Neuronal stem cell (in vitro differentiated cells): ENCODE results near the gene UFSP2.

ENCODE experiments used
- DNase-seq: peaks from one replicate; pipeline ENCODE4 v3.0.0-alpha.2; 2013; ENCODE audit warnings: low spot score
- H2AFZ ChIP-seq: one replicate; pipeline ENCODE4 v1.6.1; 2013; ENCODE audit warnings: mild to moderate bottlenecking, low read length, inconsistent platforms
- H2AK5ac ChIP-seq: 2 replicates; pipeline ENCODE4 v1.6.1; 2013; ENCODE audit warnings: low read depth, mild to moderate bottlenecking, inconsistent platforms, low read length, moderate library complexity, mixed read lengths
- H2BK120ac ChIP-seq: 2 replicates; pipeline ENCODE4 v1.6.1; 2013; ENCODE audit warnings: low read depth, mild to moderate bottlenecking, inconsistent platforms, low read length, moderate library complexity, mixed read lengths
- H2BK12ac ChIP-seq: one replicate; pipeline ENCODE4 v1.6.1; 2013; ENCODE audit warnings: low read length, inconsistent platforms
- H2BK15ac ChIP-seq: 2 replicates; pipeline ENCODE4 v1.6.1; 2013; ENCODE audit warnings: mild to moderate bottlenecking, low read length, inconsistent platforms, mixed read lengths
- H2BK5ac ChIP-seq: one replicate; pipeline ENCODE4 v1.6.1; 2013; ENCODE audit warnings: inconsistent platforms, mild to moderate bottlenecking, low read length, moderate library complexity
- H3K14ac ChIP-seq: one replicate; pipeline ENCODE4 v1.6.1; 2013; ENCODE audit warnings: low read length, inconsistent platforms
- H3K18ac ChIP-seq: 2 replicates; pipeline ENCODE4 v1.6.1; 2013; ENCODE audit warnings: low read length, inconsistent platforms
- H3K23ac ChIP-seq: 2 replicates; pipeline ENCODE4 v1.6.1; 2013; ENCODE audit warnings: low read depth, mild to moderate bottlenecking, mixed read lengths, low read length, inconsistent platforms; ENCODE audit not compliant: poor library complexity
- H3K27ac ChIP-seq: replicated peaks from 3 replicates; pipeline ENCODE4 v1.5.1; 2013; ENCODE audit warnings: low read length, inconsistent platforms
- H3K27me3 ChIP-seq, 3 experiments: 2 replicates each; pipeline ENCODE4 v1.6.1; 2013; ENCODE audit warnings: low read length in 3 of 3, mild to moderate bottlenecking in 2 of 3, inconsistent platforms in 1 of 3, low read depth in 1 of 3, mixed read lengths in 1 of 3, moderate library complexity in 1 of 3; ENCODE audit not compliant: control insufficient read depth in 3 of 3, insufficient read depth in 3 of 3
- H3K36me3 ChIP-seq, 2 donors: replicated peaks in 1 of 2; 2 replicates each; pipeline ENCODE4 v1.6.1; 2013; ENCODE audit warnings: low read length in 2 of 2; ENCODE audit not compliant: control insufficient read depth in 2 of 2, insufficient read depth in 2 of 2
- H3K4ac ChIP-seq: 2 replicates; pipeline ENCODE4 v1.6.1; 2013; ENCODE audit warnings: inconsistent platforms, mild to moderate bottlenecking, low read length, moderate library complexity
- H3K4me1 ChIP-seq, 2 donors: 1 replicate in 1 of 2; 2 replicates in 1 of 2; pipeline ENCODE4 v1.6.1; 2013; ENCODE audit warnings: low read length in 2 of 2, low read depth in 1 of 2; ENCODE audit not compliant: control insufficient read depth in 2 of 2, insufficient read depth in 1 of 2
- H3K4me2 ChIP-seq: one replicate; pipeline ENCODE4 v1.6.1; 2013; ENCODE audit warnings: mild to moderate bottlenecking, low read length, inconsistent platforms; ENCODE audit not compliant: insufficient read depth, poor library complexity, severe bottlenecking
- H3K4me3 ChIP-seq, 2 donors: 2 replicates each; pipeline ENCODE4 v1.5.1; 2013; ENCODE audit warnings: low read length in 2 of 2, mild to moderate bottlenecking in 2 of 2, inconsistent platforms in 1 of 2, moderate library complexity in 1 of 2
- H3K79me1 ChIP-seq: one replicate; pipeline ENCODE4 v1.6.1; 2013; ENCODE audit warnings: low read depth, mild to moderate bottlenecking, inconsistent platforms, low read length, moderate library complexity
- H3K9ac ChIP-seq: one replicate; pipeline ENCODE4 v1.6.1; 2013; ENCODE audit warnings: mild to moderate bottlenecking, low read depth, low read length, inconsistent platforms; ENCODE audit not compliant: poor library complexity
- H3K9me3 ChIP-seq, 2 donors: replicated peaks in 1 of 2; 2 replicates each; pipeline versions ENCODE3 to v1.6.1; 2013; ENCODE audit warnings: low read length in 2 of 2, mild to moderate bottlenecking in 2 of 2, inconsistent platforms in 1 of 2, low read depth in 1 of 2, mixed read lengths in 1 of 2, moderate library complexity in 1 of 2; ENCODE audit not compliant: control insufficient read depth in 2 of 2, insufficient read depth in 1 of 2
- H4K8ac ChIP-seq: one replicate; pipeline ENCODE4 v1.6.1; 2013; ENCODE audit warnings: low read depth, mild to moderate bottlenecking, inconsistent platforms, low read length, moderate library complexity
- H4K91ac ChIP-seq: one replicate; pipeline ENCODE4 v1.6.1; 2013; ENCODE audit warnings: low read length, low read depth, mild to moderate bottlenecking, inconsistent platforms; ENCODE audit not compliant: poor library complexity
- WGBS, 2 donors: extraction: QIAGEN DNeasy Blood & Tissue Kit; methylation state at CpG; one replicate each; pipeline ENCODE4 v1.1.7; 2013; ENCODE audit warnings: missing lambda C conversion rate in 2 of 2, mixed read lengths in 1 of 2; ENCODE audit not compliant: insufficient read length in 2 of 2, insufficient replicate concordance in 1 of 2; ENCODE audit errors: extremely low coverage in 2 of 2; 5-methylcytosine and 5-hydroxymethylcytosine counted together

The UFSP2 gene

GRCh38 chr4:185471235-185472102 lies 45.7 kb upstream of the UFSP2 start, which contains the start of gene CCDC110:
Gene CCDC110 (minus strand): TSS chr4:185471733. CDS start chr4:185471683, 50 bp downstream.
- Histone ChIP-seq H4K8ac (no peak within 1 kb of the TSS), H3K4me1 (peaks cover 5 to 12% of the 10 kb centered on the region in 2 donors), H2BK5ac (no peak within 1 kb of the TSS), H3K4me3 (peak within 1 kb of the TSS; percentile 58 to 91), H2BK120ac (peak within 1 kb of the TSS; percentile 81), H3K18ac (peak within 1 kb of the TSS; percentile 93), H2AFZ (peak within 1 kb of the TSS; percentile 100), H2AK5ac (peak within 1 kb of the TSS; percentile 37), H3K27me3 (peaks cover 0 to 32% (median 9%) of the 10 kb centered on the region in 3 experiments), H3K4me2 (peak within 1 kb of the TSS; percentile 75), H3K9ac (peak within 1 kb of the TSS; percentile 80), H2BK12ac (peak within 1 kb of the TSS; percentile 4), H3K14ac (no peak within 1 kb of the TSS), H3K36me3 (no peaks in the 10 kb centered on the region), H2BK15ac (peak within 1 kb of the TSS; percentile 58), H4K91ac (no peak within 1 kb of the TSS), H3K23ac (peak within 1 kb of the TSS; percentile 0), H3K9me3 (no peaks in the 10 kb centered on the region), H3K27ac (no peak within 1 kb of the TSS), H3K4ac (no peak within 1 kb of the TSS), H3K79me1 (no peaks in the 10 kb centered on the region)
- peak; percentile 90 for DNase-seq
- WGBS, 2 donors, result no CpG with 5 or more reads among the region's 93 CpGs

- no peak overlapping the region for H2BK120ac ChIP-seq
- peaks cover 5 to 12% of the 10 kb centered on the region in 2 donors for H3K4me1 ChIP-seq
- H3K9me3 ChIP-seq, result no peaks in the 10 kb centered on the region
- H2AK5ac ChIP-seq, result no peak overlapping the region
- peak overlapping the region; percentile 0 for H3K23ac ChIP-seq
- no peak overlapping the region for H4K8ac ChIP-seq
- no peak overlapping the region for H3K4ac ChIP-seq
- peaks cover 0 to 35% (median 9%) of the 10 kb centered on the region in 3 experiments for H3K27me3 ChIP-seq
- peak overlapping the region; percentile 67 for H3K18ac ChIP-seq
- no peak overlapping the region for H2BK5ac ChIP-seq
- H2BK15ac ChIP-seq, result peak overlapping the region; percentile 13
- no peaks in the 10 kb centered on the region for H3K79me1 ChIP-seq
- H2AFZ ChIP-seq, result peak overlapping the region; percentile 88
- no CpG with 5 or more reads among the region's 41 CpGs for WGBS, 2 donors
- peak overlapping the region; percentile 53 to 91 for H3K4me3 ChIP-seq
- peak overlapping the region; percentile 4 for H2BK12ac ChIP-seq
- peak; percentile 15 for DNase-seq
- H3K9ac ChIP-seq, result peak overlapping the region; percentile 78
- no peaks in the 10 kb centered on the region for H3K36me3 ChIP-seq
- H3K27ac ChIP-seq, result no peak overlapping the region
- peak overlapping the region; percentile 72 for H3K4me2 ChIP-seq
- H4K91ac ChIP-seq, result no peak overlapping the region
- H3K14ac ChIP-seq, result no peak overlapping the region
Measured at GRCh38 chr4:185470501-185471195, 44.9 kb upstream of the UFSP2 start.

- no peak for DNase-seq
- Histone ChIP-seq H2BK15ac (no peak overlapping the region), H3K79me1 (no peaks in the 10 kb centered on the region), H3K36me3 (no peaks in the 10 kb centered on the region), H3K18ac (no peak overlapping the region), H4K91ac (no peak overlapping the region), H3K27me3 (peaks cover 0 to 41% (median 9%) of the 10 kb centered on the region in 3 experiments), H3K4me2 (no peak overlapping the region), H3K4me1 (peaks cover 5 to 12% of the 10 kb centered on the region in 2 donors), H3K27ac (no peak overlapping the region), H2BK120ac (no peak overlapping the region), H3K9ac (no peak overlapping the region), H3K23ac (no peak overlapping the region), H2AFZ (peak overlapping the region; percentile 53), H2AK5ac (no peak overlapping the region), H3K4ac (no peak overlapping the region), H3K14ac (no peak overlapping the region), H4K8ac (no peak overlapping the region), H3K9me3 (no peaks in the 10 kb centered on the region), H2BK12ac (no peak overlapping the region), H3K4me3 (peak overlapping the region in 1 of 2 donors; percentile 45), H2BK5ac (no peak overlapping the region)
- no CpG with 5 or more reads among the region's 9 CpGs for WGBS, 2 donors
Measured at GRCh38 chr4:185469580-185470154, 43.9 kb upstream of the UFSP2 start.
